ENCODE measurements around the gene ZNF260. TPM values are rescaled to one million over a fixed set of nuclear protein-coding genes. Genes with fewer than 3 reads are reported as not detected.

Gene ZNF260
- total and polyA plus RNA-seq, 2 of the 13 experiments (the other 11 are each of a cell fraction or from before 2014, with no cell fraction given) = 2.8 to 10.5 TPM

- TF ChIP-seq FOXJ3 (CRISPR knock-in tag; IDR thresholded peaks at IDR 0.05; ENCODE audit: borderline replicate concordance) = peak; percentile 69; the same call in 1 of the 2 replicates
- peak; percentile 68; the same call in 1 of the 2 replicates for TF ChIP-seq NFKB2 (CRISPR knock-in tag; IDR thresholded peaks at IDR 0.05; ENCODE audit: borderline replicate concordance)
- TF ChIP-seq DR1 (CRISPR knock-in tag; IDR thresholded peaks at IDR 0.05) = no peak
- TF ChIP-seq ZNF770 (CRISPR knock-in tag; IDR thresholded peaks at IDR 0.05) = peak; percentile 48; the same call in 1 of the 2 replicates
- peak; percentile 91 for TF ChIP-seq CREM (IDR thresholded peaks at IDR 0.05)
- no peak for TF ChIP-seq CREM (CRISPR knock-in tag; IDR thresholded peaks at IDR 0.05)
- no peak for TF ChIP-seq ZFP36 (IDR thresholded peaks at IDR 0.05; ENCODE audit: borderline replicate concordance, low read depth, low read length, partially characterized antibody)
- TF ChIP-seq NR2F1 (CRISPR knock-in tag; IDR thresholded peaks at IDR 0.05) = peak in 1 of 2 experiments; percentile 19; a peak in 1 of 4 replicates
- peak; percentile 82 for TF ChIP-seq ZMYM4 (CRISPR knock-in tag; IDR thresholded peaks at IDR 0.05)
- no peak for TF ChIP-seq JUN (CRISPR knock-in tag; IDR thresholded peaks at IDR 0.05)
- TF ChIP-seq ZNF230 (CRISPR knock-in tag; IDR thresholded peaks at IDR 0.05) = 0 out of 2 replicates have a peak, but pooled peaks have one; percentile 43
- no peak for TF ChIP-seq ZNF670 (CRISPR knock-in tag; IDR thresholded peaks at IDR 0.05; ENCODE audit: borderline replicate concordance)
- TF ChIP-seq MAF1 (CRISPR knock-in tag; IDR thresholded peaks at IDR 0.05; ENCODE audit: borderline replicate concordance) = no peak
- TF ChIP-seq MAZ (IDR thresholded peaks at IDR 0.05; ENCODE audit: borderline replicate concordance, low read depth, low read length) = no peak
- peak; percentile 58 for TF ChIP-seq MAZ (CRISPR knock-in tag; IDR thresholded peaks at IDR 0.05; ENCODE audit: low read depth)
- TF ChIP-seq ZMAT3 (CRISPR knock-in tag; conservative IDR thresholded peaks at IDR 0.05) = no peak
- peak; percentile 88 for TF ChIP-seq UBTF (CRISPR knock-in tag; IDR thresholded peaks at IDR 0.05)
- TF ChIP-seq AHR (CRISPR knock-in tag; IDR thresholded peaks at IDR 0.05) = no peak; the same call in 1 of the 2 replicates
- peak; percentile 76; the same call in 1 of the 2 replicates for TF ChIP-seq ZNF891 (CRISPR knock-in tag; IDR thresholded peaks at IDR 0.05)
- TF ChIP-seq ATM (IDR thresholded peaks at IDR 0.05; ENCODE audit: borderline replicate concordance) = no peak
- no peak for TF ChIP-seq MZF1 (CRISPR knock-in tag; IDR thresholded peaks at IDR 0.05; ENCODE audit: borderline replicate concordance)
- TF ChIP-seq NFE2 (CRISPR knock-in tag; IDR thresholded peaks at IDR 0.05) = no peak
- TF ChIP-seq ZNF34 (CRISPR knock-in tag; IDR thresholded peaks at IDR 0.05; ENCODE audit: borderline replicate concordance) = no peak
- no peak for TF ChIP-seq ZNF160 (CRISPR knock-in tag; IDR thresholded peaks at IDR 0.05)
- TF ChIP-seq TBL1XR1 (IDR thresholded peaks at IDR 0.05; ENCODE audit: borderline replicate concordance, low read length, partially characterized antibody) = peak; percentile 79
- TF ChIP-seq SMC3 (IDR thresholded peaks at IDR 0.05; ENCODE audit: low read length) = no peak
- TF ChIP-seq REPIN1 (CRISPR knock-in tag; IDR thresholded peaks at IDR 0.05; ENCODE audit: borderline replicate concordance, low read depth) = peak; percentile 74; the same call in 1 of the 2 replicates
Measured at GRCh38 chr19:36573020-36573894, 45.2 kb upstream of the ZNF260 start, which contains the start of gene ZNF529 (continued).

Data from HepG2 (cell line).